Skeletal muscle cell (primary cell): ENCODE measurements around the gene GABBR2.
A peak's percentile ranks its signal among the peaks of the same experiment; 100 is the strongest.

ENCODE experiments used
- DNase-seq: peaks from one replicate; pipeline ENCODE4 v3.0.0-alpha.2; 2010; ENCODE audit warnings: low read depth
- H3K4me3 ChIP-seq: 2 replicates; pipeline ENCODE4 v1.5.1; 2011; ENCODE audit warnings: low read depth, mild to moderate bottlenecking, control low read depth, low read length, moderate library complexity

GABBR2 gene

GRCh38 chr9:98642661-98643312, 65.9 kb downstream of the GABBR2 start:
- no peak overlapping the region for H3K4me3 ChIP-seq
- no peak for DNase-seq

- DNase-seq = no peak
- no peak overlapping the region for H3K4me3 ChIP-seq
These were observed 67.0 kb downstream of the GABBR2 start for GRCh38 chr9:98641695-98642094.

- no peak for DNase-seq
- H3K4me3 ChIP-seq = no peak overlapping the region
These were observed 68.3 kb downstream of the GABBR2 start for GRCh38 chr9:98640394-98640793.

- H3K4me3 ChIP-seq = no peak overlapping the region
- DNase-seq = no peak
These were observed 69.6 kb downstream of the GABBR2 start for GRCh38 chr9:98639133-98639532.

GRCh38 chr9:98637381-98637780, 71.4 kb downstream of the GABBR2 start:
- no peak for DNase-seq

GRCh38 chr9:98635374-98635773, 73.4 kb downstream of the GABBR2 start:
- no peak overlapping the region for H3K4me3 ChIP-seq
- no peak for DNase-seq

More at GRCh38 chr9:98637381-98637780, 71.4 kb downstream of the GABBR2 start:
- no peak overlapping the region for H3K4me3 ChIP-seq

- no peak overlapping the region for H3K4me3 ChIP-seq
These were observed 73.9 kb downstream of the GABBR2 start for GRCh38 chr9:98634685-98635336.

GRCh38 chr9:98632839-98633238, 75.9 kb downstream of the GABBR2 start:
- H3K4me3 ChIP-seq = no peak overlapping the region
- no peak for DNase-seq

More at GRCh38 chr9:98634685-98635336, 73.9 kb downstream of the GABBR2 start:
- DNase-seq = no peak

GRCh38 chr9:98627296-98627695, 81.4 kb downstream of the GABBR2 start:
- no peak overlapping the region for H3K4me3 ChIP-seq
- no peak for DNase-seq

GRCh38 chr9:98625728-98626127, 83.0 kb downstream of the GABBR2 start:
- H3K4me3 ChIP-seq = no peak overlapping the region
- DNase-seq = no peak

- no peak overlapping the region for H3K4me3 ChIP-seq
- DNase-seq = no peak
These were observed 88.9 kb downstream of the GABBR2 start for GRCh38 chr9:98619788-98620187.

GRCh38 chr9:98615633-98616032, 93.1 kb downstream of the GABBR2 start:
- H3K4me3 ChIP-seq = no peak overlapping the region
- DNase-seq = no peak

GRCh38 chr9:98614941-98615340, 93.8 kb downstream of the GABBR2 start:
- no peak overlapping the region for H3K4me3 ChIP-seq
- no peak for DNase-seq

- H3K4me3 ChIP-seq = no peak overlapping the region
- no peak for DNase-seq
These were observed 96.5 kb downstream of the GABBR2 start for GRCh38 chr9:98612061-98612752.

- no peak for DNase-seq
- H3K4me3 ChIP-seq = no peak overlapping the region
These were observed 97.4 kb downstream of the GABBR2 start for GRCh38 chr9:98611319-98611718.

- DNase-seq = no peak
- H3K4me3 ChIP-seq = no peak overlapping the region
These were observed 98.0 kb downstream of the GABBR2 start for GRCh38 chr9:98610711-98611110.

GRCh38 chr9:98610211-98610610, 98.5 kb downstream of the GABBR2 start:
- H3K4me3 ChIP-seq = no peak overlapping the region
- DNase-seq = peak; percentile 7

GRCh38 chr9:98609646-98610045, 99.1 kb downstream of the GABBR2 start:
- H3K4me3 ChIP-seq = no peak overlapping the region
- no peak for DNase-seq

GRCh38 chr9:98607787-98608186, 100.9 kb downstream of the GABBR2 start:
- peak; percentile 22 for DNase-seq
- no peak overlapping the region for H3K4me3 ChIP-seq

- DNase-seq = no peak
- no peak overlapping the region for H3K4me3 ChIP-seq
These were observed 101.6 kb downstream of the GABBR2 start for GRCh38 chr9:98607152-98607551.

GRCh38 chr9:98606730-98607129, 102.0 kb downstream of the GABBR2 start:
- DNase-seq = no peak
- H3K4me3 ChIP-seq = no peak overlapping the region
